Ishikawa (cell line): Measurements from ENCODE around the gene SEMA3G.

ENCODE experiments used
- CEBPB ChIP-seq: IDR thresholded peaks from 2 replicates; pipeline ENCODE4 v1.6.1; 2012
- CREB1 ChIP-seq: IDR thresholded peaks from 2 replicates; pipeline ENCODE4 v1.6.1; 2012; ENCODE audit warnings: low read depth
- EGR1 ChIP-seq: IDR thresholded peaks from 2 replicates; pipeline ENCODE4 v1.6.1; 2012
- EP300 ChIP-seq: IDR thresholded peaks from 2 replicates; pipeline ENCODE4 v1.6.1; 2012; ENCODE audit warnings: borderline replicate concordance
- FOXM1 ChIP-seq: IDR thresholded peaks from 2 replicates; pipeline ENCODE4 v1.6.1; 2012; ENCODE audit warnings: low read depth, borderline replicate concordance
- NFIC ChIP-seq: IDR thresholded peaks from 2 replicates; pipeline ENCODE4 v1.6.1; 2012
- RAD21 ChIP-seq: IDR thresholded peaks from 2 replicates; pipeline ENCODE4 v1.6.1; 2012; ENCODE audit warnings: low read depth
- TAF1 ChIP-seq: IDR thresholded peaks from 2 replicates; pipeline ENCODE4 v1.6.1; 2012; ENCODE audit warnings: low read depth, mild to moderate bottlenecking
- TCF12 ChIP-seq: IDR thresholded peaks from 2 replicates; pipeline ENCODE4 v1.6.1; 2012; ENCODE audit warnings: low read depth
- TEAD4 ChIP-seq: IDR thresholded peaks from 2 replicates; pipeline ENCODE4 v1.6.1; 2012
- YY1 ChIP-seq: IDR thresholded peaks from 2 replicates; pipeline ENCODE4 v1.6.1; 2012; ENCODE audit warnings: low read depth
- ZBTB7A ChIP-seq: IDR thresholded peaks from 2 replicates; pipeline ENCODE4 v1.6.1; 2012; ENCODE audit warnings: low read depth
- TF ChIP-seq, protein P1 (sequence below): IDR thresholded peaks from 2 replicates; pipeline ENCODE4 v1.6.1; 2012
- TF ChIP-seq, protein P2 (sequence below): IDR thresholded peaks from 2 replicates; pipeline ENCODE4 v1.6.1; 2012
- TF ChIP-seq, protein P3 (sequence below): IDR thresholded peaks from 2 replicates; pipeline ENCODE4 v1.6.1; 2012; ENCODE audit warnings: low read depth, mild to moderate bottlenecking

SEMA3G gene

DNA sequence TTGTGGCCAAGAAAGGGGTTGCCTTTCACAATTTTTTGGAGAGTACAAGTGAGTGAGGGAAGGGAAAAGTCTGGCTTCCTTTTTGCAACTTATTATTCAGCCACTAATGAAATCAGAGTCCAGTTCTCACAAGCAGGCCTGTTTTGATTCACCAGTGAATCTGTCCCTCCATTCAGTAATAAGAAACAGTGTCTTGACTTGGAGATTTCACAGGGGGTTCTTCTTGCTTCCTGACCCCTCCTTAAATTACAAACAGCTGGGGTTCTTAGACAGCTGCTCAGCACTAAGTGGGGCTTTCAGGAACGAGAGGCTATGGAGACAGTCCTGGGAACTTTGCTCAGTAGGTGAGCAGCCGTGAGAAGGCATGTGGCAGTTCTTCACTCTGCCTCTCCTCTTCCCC lies 24.5 kb downstream of the SEMA3G start:
- TF ChIP-seq CEBPB (no peak), TCF12 (no peak), RAD21 (no peak), ZBTB7A (no peak), CREB1 (no peak), EP300 (no peak), NFIC (no peak), FOXM1 (no peak), YY1 (no peak), TEAD4 (no peak)
- TF ChIP-seq, protein P1, sequence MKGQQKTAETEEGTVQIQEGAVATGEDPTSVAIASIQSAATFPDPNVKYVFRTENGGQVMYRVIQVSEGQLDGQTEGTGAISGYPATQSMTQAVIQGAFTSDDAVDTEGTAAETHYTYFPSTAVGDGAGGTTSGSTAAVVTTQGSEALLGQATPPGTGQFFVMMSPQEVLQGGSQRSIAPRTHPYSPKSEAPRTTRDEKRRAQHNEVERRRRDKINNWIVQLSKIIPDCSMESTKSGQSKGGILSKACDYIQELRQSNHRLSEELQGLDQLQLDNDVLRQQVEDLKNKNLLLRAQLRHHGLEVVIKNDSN: no peak
- TF ChIP-seq, protein P2, sequence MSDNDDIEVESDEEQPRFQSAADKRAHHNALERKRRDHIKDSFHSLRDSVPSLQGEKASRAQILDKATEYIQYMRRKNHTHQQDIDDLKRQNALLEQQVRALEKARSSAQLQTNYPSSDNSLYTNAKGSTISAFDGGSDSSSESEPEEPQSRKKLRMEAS: no peak
- TF ChIP-seq, protein P3, sequence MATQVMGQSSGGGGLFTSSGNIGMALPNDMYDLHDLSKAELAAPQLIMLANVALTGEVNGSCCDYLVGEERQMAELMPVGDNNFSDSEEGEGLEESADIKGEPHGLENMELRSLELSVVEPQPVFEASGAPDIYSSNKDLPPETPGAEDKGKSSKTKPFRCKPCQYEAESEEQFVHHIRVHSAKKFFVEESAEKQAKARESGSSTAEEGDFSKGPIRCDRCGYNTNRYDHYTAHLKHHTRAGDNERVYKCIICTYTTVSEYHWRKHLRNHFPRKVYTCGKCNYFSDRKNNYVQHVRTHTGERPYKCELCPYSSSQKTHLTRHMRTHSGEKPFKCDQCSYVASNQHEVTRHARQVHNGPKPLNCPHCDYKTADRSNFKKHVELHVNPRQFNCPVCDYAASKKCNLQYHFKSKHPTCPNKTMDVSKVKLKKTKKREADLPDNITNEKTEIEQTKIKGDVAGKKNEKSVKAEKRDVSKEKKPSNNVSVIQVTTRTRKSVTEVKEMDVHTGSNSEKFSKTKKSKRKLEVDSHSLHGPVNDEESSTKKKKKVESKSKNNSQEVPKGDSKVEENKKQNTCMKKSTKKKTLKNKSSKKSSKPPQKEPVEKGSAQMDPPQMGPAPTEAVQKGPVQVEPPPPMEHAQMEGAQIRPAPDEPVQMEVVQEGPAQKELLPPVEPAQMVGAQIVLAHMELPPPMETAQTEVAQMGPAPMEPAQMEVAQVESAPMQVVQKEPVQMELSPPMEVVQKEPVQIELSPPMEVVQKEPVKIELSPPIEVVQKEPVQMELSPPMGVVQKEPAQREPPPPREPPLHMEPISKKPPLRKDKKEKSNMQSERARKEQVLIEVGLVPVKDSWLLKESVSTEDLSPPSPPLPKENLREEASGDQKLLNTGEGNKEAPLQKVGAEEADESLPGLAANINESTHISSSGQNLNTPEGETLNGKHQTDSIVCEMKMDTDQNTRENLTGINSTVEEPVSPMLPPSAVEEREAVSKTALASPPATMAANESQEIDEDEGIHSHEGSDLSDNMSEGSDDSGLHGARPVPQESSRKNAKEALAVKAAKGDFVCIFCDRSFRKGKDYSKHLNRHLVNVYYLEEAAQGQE: no peak

DNA sequence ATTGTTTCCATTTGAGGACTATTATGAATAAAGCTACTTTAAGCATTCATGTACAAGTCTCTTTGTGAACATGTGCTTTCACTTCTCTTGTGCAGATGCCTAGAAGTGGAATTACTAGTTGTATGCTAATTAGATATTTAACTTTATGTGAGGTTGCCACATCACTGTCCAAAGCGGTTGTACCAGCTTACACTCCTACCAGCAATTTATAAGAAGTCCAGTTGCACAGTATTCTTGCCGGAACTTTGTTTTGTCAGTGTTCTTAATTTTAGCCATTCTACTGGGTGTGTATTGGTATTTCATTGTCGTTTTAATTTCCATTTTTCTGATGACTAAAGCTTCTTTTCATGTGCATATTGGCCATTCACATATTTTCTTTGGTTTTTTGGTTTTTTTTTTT lies 29.1 kb downstream of the SEMA3G start:
- no peak for TF ChIP-seq EGR1
- TF ChIP-seq, protein P1: no peak
- TF ChIP-seq, protein P2: no peak
- no peak for TF ChIP-seq RAD21
- TF ChIP-seq, protein P3: no peak
- TF ChIP-seq TAF1: no peak
- no peak for TF ChIP-seq TEAD4
- no peak for TF ChIP-seq YY1
- TF ChIP-seq ZBTB7A: no peak
- TF ChIP-seq FOXM1: no peak
- TF ChIP-seq CEBPB: no peak
- TF ChIP-seq EP300: no peak
- TF ChIP-seq TCF12: no peak

DNA sequence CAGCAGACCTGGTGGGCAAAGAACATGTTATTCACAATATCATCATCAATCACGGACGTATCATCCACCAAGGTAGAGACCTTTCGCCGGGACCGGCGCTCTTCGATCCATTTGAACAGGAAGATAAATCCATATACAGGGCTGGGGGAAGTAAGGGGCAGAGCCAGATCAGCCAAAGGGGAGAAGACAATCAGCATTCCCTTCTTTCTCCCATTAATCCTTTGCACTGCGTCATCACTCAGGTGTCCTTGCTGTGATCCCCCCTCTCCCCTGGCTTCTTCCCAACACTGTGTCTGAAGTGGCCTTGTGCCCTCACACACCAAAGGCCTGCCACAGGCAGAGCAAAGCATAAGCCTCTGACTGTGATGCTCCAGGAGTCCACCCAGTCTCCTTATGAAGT lies 36.4 kb downstream of the SEMA3G start:
- TF ChIP-seq RAD21 (no peak), TEAD4 (no peak), CREB1 (no peak), TAF1 (no peak), EGR1 (no peak), NFIC (no peak), EP300 (no peak), YY1 (no peak), CEBPB (no peak)
- TF ChIP-seq, protein P2: no peak

DNA sequence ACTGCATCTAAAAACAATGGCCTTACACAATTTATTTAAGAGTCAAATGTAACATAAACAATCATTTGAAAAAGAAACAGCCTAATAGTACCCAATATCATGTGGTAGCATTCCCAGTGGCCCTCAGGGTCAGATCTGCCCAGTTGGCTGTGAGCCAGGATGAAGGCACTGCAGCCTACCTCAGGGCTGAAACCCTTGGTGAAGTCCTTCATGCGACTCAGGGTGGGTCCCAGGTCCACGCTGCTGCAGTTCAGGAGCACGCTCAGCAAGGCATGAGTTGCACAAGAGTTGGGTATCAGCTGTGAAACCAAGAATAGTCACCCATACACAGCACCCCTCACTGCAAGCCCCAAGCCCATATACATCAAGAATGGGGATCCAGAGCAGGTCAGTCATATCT lies 37.1 kb downstream of the SEMA3G start:
- TF ChIP-seq, protein P3: no peak
- TF ChIP-seq, protein P2: no peak
- TF ChIP-seq NFIC (peak; percentile 34; the same call in 1 of the 2 replicates), EGR1 (no peak)
